Astrocyte of the cerebellum (primary cell): ENCODE measurements around the gene SMDT1.

Experiments used
- DNase-seq: peaks from one replicate; pipeline ENCODE4 v3.0.0-alpha.2; 2011; ENCODE audit warnings: low read depth
- H3K4me3 ChIP-seq: 2 replicates; pipeline ENCODE4 v1.5.1; 2011; ENCODE audit warnings: mild to moderate bottlenecking, low read depth, low read length, moderate library complexity
- in situ Hi-C: cut with HindIII; loops from 2 replicates; pipeline ENCODE4 v1.10.0; 2017; ENCODE audit warnings: low sequenced_read_pairs
- TF ChIP-seq, protein P1 (sequence below): IDR thresholded peaks from 2 replicates; pipeline ENCODE4 v1.5.1; 2012; ENCODE audit warnings: low read length, low read depth, moderate library complexity, mild to moderate bottlenecking; ENCODE audit errors: missing control alignments

The SMDT1 gene, protein sequence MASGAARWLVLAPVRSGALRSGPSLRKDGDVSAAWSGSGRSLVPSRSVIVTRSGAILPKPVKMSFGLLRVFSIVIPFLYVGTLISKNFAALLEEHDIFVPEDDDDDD

DNA sequence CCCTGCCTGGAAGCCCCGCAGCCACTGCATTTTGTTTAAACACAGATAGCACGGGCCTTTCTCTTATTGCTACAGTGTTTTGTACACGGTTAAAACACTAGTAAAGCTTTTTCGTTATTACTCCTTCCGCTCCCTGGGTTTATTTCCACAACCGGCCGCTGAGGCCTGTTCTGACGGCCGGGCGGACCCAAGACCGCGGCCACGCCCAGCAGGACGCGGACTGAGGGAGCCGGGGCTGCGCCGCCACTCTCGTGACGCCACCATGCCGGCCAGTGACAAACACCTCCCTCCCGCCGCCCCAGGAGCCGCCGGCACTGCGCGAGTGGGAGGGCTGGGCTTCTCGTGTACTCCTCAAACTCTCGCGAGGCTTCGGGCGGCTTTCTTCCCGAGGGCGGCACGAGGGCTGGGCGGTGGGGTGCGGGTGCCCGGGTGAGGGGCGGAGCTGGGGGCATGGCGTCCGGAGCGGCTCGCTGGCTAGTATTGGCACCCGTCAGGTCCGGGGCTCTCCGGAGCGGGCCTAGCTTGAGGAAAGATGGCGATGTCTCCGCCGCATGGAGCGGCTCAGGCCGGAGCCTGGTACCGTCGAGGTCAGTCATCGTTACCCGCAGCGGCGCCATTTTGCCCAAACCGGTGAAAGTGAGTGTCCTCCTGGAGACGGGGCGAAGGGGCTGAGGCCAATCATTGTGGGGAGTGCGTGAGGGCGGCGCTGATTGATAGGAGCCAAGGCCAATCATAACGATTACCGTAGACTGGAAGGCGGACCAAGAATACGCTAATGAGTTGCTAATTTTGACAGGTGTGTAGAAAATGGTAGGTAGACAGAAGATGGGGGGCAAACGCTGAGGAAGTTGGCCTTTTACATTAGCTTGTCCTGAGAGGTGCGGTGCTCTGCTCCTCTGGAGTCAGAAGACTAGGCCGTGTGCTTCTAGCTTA, at the start of gene SMDT1:
SMDT1 (plus strand) TSS at position 382 of the 933 bp plus-strand sequence; CDS start at position 451, 69 bp downstream.
- TF ChIP-seq, protein P1, sequence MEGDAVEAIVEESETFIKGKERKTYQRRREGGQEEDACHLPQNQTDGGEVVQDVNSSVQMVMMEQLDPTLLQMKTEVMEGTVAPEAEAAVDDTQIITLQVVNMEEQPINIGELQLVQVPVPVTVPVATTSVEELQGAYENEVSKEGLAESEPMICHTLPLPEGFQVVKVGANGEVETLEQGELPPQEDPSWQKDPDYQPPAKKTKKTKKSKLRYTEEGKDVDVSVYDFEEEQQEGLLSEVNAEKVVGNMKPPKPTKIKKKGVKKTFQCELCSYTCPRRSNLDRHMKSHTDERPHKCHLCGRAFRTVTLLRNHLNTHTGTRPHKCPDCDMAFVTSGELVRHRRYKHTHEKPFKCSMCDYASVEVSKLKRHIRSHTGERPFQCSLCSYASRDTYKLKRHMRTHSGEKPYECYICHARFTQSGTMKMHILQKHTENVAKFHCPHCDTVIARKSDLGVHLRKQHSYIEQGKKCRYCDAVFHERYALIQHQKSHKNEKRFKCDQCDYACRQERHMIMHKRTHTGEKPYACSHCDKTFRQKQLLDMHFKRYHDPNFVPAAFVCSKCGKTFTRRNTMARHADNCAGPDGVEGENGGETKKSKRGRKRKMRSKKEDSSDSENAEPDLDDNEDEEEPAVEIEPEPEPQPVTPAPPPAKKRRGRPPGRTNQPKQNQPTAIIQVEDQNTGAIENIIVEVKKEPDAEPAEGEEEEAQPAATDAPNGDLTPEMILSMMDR, result no peak
- peak; percentile 96 for DNase-seq
- in situ Hi-C loops, result no loop called here
- H3K4me3 ChIP-seq, result peak within 1 kb of the TSS; percentile 63

DNA sequence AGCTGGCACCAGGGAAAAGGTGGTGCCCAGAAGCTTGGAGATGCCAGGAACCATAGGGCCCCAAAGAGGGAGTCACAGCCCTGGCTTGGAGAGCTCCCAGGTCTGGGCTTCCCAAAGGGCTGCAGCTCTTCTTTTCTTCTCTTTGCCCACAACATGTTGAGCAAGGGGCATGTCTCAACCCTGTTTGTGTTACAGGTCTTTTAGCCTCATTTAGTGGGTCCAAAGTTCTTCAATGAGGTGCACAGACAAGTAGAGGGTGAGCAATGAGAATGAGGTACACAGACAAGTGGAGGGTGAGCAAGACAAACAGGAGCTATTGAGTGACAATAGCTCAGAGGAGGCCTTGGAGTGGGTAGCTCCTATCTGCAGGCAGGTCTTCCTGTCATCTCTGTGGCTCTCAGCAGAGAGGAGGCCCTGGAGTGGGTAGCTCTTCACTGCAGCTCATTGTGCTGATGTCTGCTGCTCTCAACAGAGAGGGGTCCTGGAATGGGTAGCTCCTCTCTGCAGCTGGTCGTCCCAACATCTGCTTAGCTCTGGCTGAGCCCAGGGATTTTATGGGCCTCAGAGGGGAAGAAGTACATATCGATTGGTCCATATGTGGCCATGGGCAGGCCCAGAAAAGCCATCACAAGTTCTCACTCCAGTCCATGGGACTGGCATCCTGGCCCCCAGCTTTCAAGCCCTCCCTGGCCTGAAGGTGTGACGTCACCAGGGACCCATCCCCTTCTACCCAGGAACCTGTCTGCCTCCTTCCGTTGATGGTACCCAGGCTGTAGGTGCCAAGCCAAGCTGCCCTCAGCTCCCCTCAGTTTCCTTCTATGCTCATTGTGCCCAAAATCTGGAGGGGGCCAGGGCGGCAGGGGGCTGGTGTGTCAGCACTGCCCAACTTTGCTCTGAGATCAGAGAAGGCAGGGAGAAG, 46.0 kb upstream of the SMDT1 start:
- TF ChIP-seq, protein P1, result no peak
- H3K4me3 ChIP-seq, result no peak overlapping the region
- in situ Hi-C loops, result no loop called here
- DNase-seq, result no peak

DNA sequence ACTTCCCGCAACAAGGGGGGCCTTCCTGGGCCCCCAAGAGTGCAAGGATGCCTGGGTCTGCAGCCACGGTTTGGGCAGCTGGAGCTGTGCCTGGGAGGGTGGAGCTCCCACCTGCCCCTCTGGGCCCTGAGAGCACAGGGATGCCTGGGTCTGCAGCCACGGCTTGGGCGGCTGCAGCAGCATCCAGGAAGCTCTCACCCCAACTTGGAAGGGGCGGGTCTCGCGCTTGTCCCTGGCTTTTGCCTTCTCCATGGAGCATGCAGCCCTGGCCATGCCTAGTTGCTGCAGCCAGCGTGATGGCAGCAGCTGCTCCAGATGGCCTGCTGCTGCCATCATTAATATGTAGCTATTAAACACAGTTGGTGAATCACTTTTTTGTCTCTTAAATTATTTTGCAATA, 44.2 kb upstream of the SMDT1 start:
- H3K4me3 ChIP-seq, result no peak overlapping the region
- in situ Hi-C loops, result no loop called here
- TF ChIP-seq, protein P1, result no peak
- no peak for DNase-seq

DNA sequence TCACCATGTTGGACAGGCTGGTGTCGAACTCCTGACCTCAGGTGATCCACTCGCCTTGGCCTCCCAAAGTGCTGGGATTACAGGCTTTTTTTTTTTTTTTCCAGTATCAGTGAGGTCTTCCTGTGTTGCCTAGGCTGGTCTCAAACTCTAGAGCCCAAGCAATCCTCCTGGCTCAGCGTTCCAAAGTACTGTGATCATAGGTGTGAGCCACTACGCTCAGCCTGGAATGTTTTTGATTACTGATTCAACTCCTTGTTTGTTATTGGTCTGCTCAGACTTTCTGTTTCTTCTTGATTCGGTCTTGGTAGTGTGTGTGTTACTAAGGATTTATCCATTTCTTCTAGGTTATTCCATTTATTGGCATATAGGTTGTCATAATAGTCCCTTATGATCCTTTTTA, 40.2 kb upstream of the SMDT1 start:
- H3K4me3 ChIP-seq, result no peak overlapping the region
- DNase-seq, result no peak
- TF ChIP-seq, protein P1, result no peak
- in situ Hi-C loops, result no loop called here

DNA sequence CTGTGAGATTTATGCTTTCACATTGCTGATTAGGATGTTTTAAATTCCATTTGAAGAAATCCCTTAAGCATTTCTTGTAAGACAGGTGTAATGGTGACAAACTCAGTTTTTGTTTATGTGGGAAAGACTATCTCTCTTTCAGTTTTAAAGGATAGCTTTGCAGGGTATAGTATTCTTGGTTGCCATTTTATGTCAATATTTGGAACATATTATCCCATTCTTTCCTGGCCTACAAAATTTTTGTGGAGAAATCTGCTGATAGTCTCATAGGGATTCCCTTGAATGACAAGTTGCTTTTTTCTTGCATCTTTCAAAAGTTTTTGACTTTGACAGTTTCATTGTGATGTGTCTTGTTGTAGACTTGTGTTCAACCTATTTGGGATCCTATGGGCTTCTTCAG, 37.7 kb upstream of the SMDT1 start:
- DNase-seq, result no peak
- in situ Hi-C loops, result no loop called here
- H3K4me3 ChIP-seq, result no peak overlapping the region
- TF ChIP-seq, protein P1, result no peak

DNA sequence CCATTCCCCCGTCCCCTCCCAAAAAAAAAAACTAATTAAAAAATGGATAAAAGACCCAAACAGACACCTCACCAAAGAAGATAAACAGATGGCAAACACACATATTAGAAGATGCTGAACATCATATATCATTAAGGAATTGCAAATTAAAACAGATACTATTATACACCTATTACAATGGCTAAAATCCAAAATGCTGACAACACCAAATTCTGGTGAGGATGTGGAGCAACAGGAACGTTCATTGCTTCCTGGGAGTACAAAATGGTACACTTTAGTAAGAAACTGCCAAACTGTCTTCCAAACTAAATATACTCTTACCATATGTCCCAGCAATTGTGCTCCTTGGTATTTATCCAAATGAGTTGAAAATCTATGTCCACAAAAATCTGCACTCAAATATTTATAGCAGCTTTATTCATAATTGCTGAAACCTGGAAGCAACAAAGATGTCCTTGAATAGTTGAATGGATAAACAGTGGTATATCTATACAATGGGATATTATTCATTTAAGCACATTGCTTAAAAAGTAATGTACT, 28.8 kb upstream of the SMDT1 start:
- no peak for DNase-seq
- TF ChIP-seq, protein P1, result no peak
- no peak overlapping the region for H3K4me3 ChIP-seq
- in situ Hi-C loops, result no loop called here
